CD4-positive, CD25-positive, alpha-beta regulatory T cell (primary cell): ENCODE data around the gene RNF149. TPM values are rescaled to one million over a fixed set of nuclear protein-coding genes. Genes with fewer than 3 reads are reported as not detected.

Source experiments
- ATAC-seq, 2 donors: fragments of 150-1000 bp; cut with Tn5 transposase; one replicate each; pipeline ENCODE4 v1.10.0; 2021; ENCODE audit warnings: low read depth in 2 of 2, moderate number of reproducible peaks in 2 of 2, moderate library complexity in 1 of 2
- DNase-seq, 3 donors: peaks; one replicate each; pipeline versions ENCODE4 v3.0.0 to v3.0.0-alpha.2; 2012 to 2022; ENCODE audit warnings: mixed read lengths in 1 of 3
- H3K27ac ChIP-seq: one replicate; pipeline ENCODE4 v1.7.0; 2013; ENCODE audit warnings: mild to moderate bottlenecking, low read length; ENCODE audit not compliant: insufficient read depth, poor library complexity, severe bottlenecking
- H3K27me3 ChIP-seq: one replicate; pipeline ENCODE4 v1.7.0; 2013; ENCODE audit warnings: low read length; ENCODE audit not compliant: control insufficient read depth, insufficient read depth
- H3K36me3 ChIP-seq: one replicate; pipeline ENCODE4 v1.7.0; 2013; ENCODE audit warnings: mild to moderate bottlenecking, low read length, moderate library complexity; ENCODE audit not compliant: control insufficient read depth, insufficient read depth
- H3K4me1 ChIP-seq: 2 replicates; pipeline ENCODE4 v1.7.0; 2013; ENCODE audit warnings: mild to moderate bottlenecking, low read length; ENCODE audit not compliant: insufficient read depth, control insufficient read depth, poor library complexity, severe bottlenecking
- H3K4me3 ChIP-seq: one replicate; pipeline ENCODE4 v1.7.0; 2013; ENCODE audit warnings: low read depth, mild to moderate bottlenecking, low read length, moderate library complexity
- H3K9me3 ChIP-seq, 2 experiments: 1 replicate in 1 of 2; 2 replicates in 1 of 2; pipeline ENCODE4 v1.7.0; 2013; ENCODE audit warnings: low read length in 2 of 2, mild to moderate bottlenecking in 1 of 2, moderate library complexity in 1 of 2; ENCODE audit not compliant: control insufficient read depth in 2 of 2
- H3K27ac Mint-ChIP-seq, 3 donors: one replicate each; pipeline ENCODE4 v1.8.0; 2020 to 2022; ENCODE audit warnings: mild to moderate bottlenecking in 3 of 3, mixed read lengths in 3 of 3, moderate library complexity in 2 of 3
- H3K27me3 Mint-ChIP-seq: one replicate; pipeline ENCODE4 v1.8.0; 2022; ENCODE audit warnings: mild to moderate bottlenecking, mixed read lengths
- H3K36me3 Mint-ChIP-seq: one replicate; pipeline ENCODE4 v1.8.0; 2020; ENCODE audit warnings: mixed read lengths
- H3K4me1 Mint-ChIP-seq, 4 donors: one replicate each; pipeline ENCODE4 v1.8.0; 2020 to 2022; ENCODE audit warnings: mixed read lengths in 4 of 4, mild to moderate bottlenecking in 1 of 4
- H3K4me3 Mint-ChIP-seq, 4 donors: one replicate each; pipeline ENCODE4 v1.8.0; 2020 to 2022; ENCODE audit warnings: mild to moderate bottlenecking in 4 of 4, mixed read lengths in 4 of 4, moderate library complexity in 3 of 4
- H3K9me3 Mint-ChIP-seq, 7 donors: one replicate each; pipeline ENCODE4 v1.8.0; 2020 to 2022; ENCODE audit warnings: mixed read lengths in 7 of 7, mild to moderate bottlenecking in 3 of 7, moderate library complexity in 2 of 7
- polyA plus RNA-seq, 4 donors: library from polyadenylated mRNA; unstranded; fragments of 300-500 nt; fragmentation: Illumina TruSeq; gene quantifications; one replicate each; pipeline ENCODE4 v1.2.3, GENCODE V29; 2021
- total RNA-seq: library from RNA; stranded (reverse); gene quantifications from one replicate; pipeline ENCODE4 v1.2.3, GENCODE V29; 2022

Gene RNF149
- total and polyA plus RNA-seq, 5 donors from 2014 or later = 84.4 to 221 (median 92.8) TPM

DNA sequence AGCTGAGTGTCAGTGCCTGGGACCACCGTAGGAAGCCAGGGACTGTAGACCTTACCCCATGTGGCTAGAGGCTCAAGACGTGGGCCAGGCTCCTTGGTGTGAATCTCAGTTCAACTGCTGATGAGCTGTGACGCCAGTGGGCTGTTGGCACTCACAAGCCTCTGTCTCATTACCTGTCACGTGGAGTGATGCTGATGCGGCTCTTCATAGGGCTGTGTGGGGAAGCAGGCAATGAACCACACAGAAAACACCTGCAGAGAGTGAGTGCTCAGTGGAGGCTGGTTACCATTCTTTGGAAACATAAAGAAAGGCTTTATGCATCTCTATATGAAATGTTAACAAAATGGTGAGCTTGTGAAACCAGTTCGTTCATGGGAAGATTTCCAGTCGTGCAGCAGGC lies 42.7 kb upstream of the RNF149 start:
- no peaks in the 10 kb centered on the region for H3K36me3 Mint-ChIP-seq
- Histone ChIP-seq H3K9me3 (no peaks in the 10 kb centered on the region), H3K4me3 (no peak overlapping the region), H3K27me3 (no peaks in the 10 kb centered on the region), H3K27ac (peak overlapping the region; percentile 42), H3K36me3 (no peaks in the 10 kb centered on the region), H3K4me1 (peaks cover 16% of the 10 kb centered on the region)
- no peaks in the 10 kb centered on the region for H3K9me3 Mint-ChIP-seq
- peaks cover 10 to 40% (median 20%) of the 10 kb centered on the region in 4 donors for H3K4me1 Mint-ChIP-seq
- ATAC-seq = peak; percentile 28 to 40
- H3K27me3 Mint-ChIP-seq = no peaks in the 10 kb centered on the region
- H3K4me3 Mint-ChIP-seq = no peak overlapping the region
- peak overlapping the region in 2 of 3 donors; percentile 4 to 56 for H3K27ac Mint-ChIP-seq
- DNase-seq = no peak

DNA sequence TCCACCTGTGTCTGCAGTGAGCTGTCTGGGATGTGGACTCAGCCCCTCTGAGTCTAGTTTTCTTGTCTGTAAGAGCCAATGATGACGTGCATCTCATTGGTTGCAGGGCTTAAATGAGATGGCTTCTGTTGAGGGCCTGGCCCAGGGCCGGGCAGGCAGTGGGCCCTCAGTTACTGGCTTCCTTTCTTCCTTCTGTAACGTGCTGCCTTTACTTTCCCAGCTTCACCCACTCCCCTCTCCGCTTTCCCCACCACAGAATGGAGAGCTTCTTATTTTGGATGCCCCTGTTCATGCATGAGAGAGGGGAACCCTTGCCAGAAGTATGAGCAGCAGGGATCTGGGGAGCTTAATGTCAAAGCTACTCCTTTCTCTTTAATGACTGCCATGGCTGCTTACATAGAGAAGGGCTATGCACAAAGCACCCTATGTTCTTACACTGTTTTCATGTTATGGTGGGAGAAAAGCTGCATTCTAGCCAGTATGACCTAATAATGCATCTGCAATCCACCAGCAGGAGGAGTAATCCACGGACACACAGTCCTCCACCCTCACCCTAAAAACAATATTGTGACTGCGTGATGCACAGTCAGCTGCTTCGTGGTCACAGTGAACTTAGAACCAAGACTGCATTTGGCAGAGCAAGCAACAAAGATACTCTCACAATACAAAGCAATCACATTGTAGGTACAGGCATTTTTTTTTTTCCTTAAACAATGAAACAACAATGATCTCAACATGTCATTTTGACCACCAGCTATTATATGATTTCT lies 41.6 kb upstream of the RNF149 start:
- ATAC-seq (peak; percentile 61 to 80), DNase-seq (peak in 2 of 3 donors; percentile 57 to 82)
- Histone ChIP-seq H3K4me3 (peak overlapping the region; percentile 24), H3K36me3 (no peaks in the 10 kb centered on the region), H3K9me3 (no peaks in the 10 kb centered on the region), H3K27me3 (no peaks in the 10 kb centered on the region), H3K4me1 (peaks cover 16% of the 10 kb centered on the region), H3K27ac (no peak overlapping the region)
- Mint-ChIP-seq H3K36me3 (no peaks in the 10 kb centered on the region), H3K4me1 (peaks cover 10 to 32% (median 17%) of the 10 kb centered on the region in 4 donors), H3K4me3 (peak overlapping the region in 2 of 4 donors; percentile 4 to 13), H3K27me3 (no peaks in the 10 kb centered on the region), H3K9me3 (no peaks in the 10 kb centered on the region), H3K27ac (peak overlapping the region; percentile 4 to 48 (median 23))

DNA sequence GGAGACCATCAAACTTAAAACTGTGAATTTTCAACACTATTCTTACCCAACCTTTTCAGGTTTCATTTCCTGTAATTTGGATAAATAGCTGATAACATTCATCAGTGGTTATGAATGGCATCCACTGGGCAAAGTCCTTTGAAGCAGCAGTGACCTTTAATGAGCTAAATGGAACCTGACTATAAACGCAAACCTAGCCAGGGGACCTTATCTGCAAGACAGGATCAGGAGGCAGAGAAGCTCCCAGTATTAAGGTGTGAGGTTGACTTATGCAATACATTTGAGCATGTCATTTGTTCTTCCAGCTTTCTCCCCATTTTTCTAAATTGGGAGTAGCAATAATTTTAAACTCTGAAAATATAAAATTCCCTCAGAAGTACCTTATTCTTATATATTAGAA lies 40.4 kb upstream of the RNF149 start:
- Mint-ChIP-seq H3K27me3 (no peaks in the 10 kb centered on the region), H3K36me3 (no peaks in the 10 kb centered on the region), H3K4me3 (no peak overlapping the region), H3K9me3 (no peaks in the 10 kb centered on the region), H3K4me1 (peaks cover 10 to 26% (median 16%) of the 10 kb centered on the region in 4 donors), H3K27ac (no peak overlapping the region)
- Histone ChIP-seq H3K36me3 (no peaks in the 10 kb centered on the region), H3K9me3 (no peaks in the 10 kb centered on the region), H3K4me1 (peaks cover 16% of the 10 kb centered on the region), H3K27ac (no peak overlapping the region), H3K27me3 (no peaks in the 10 kb centered on the region), H3K4me3 (no peak overlapping the region)
- ATAC-seq = no peak
- DNase-seq = no peak

GRCh38 chr2:101346909-101347308 lies 38.4 kb upstream of the RNF149 start:
- no peak for DNase-seq
- Mint-ChIP-seq H3K4me1 (peaks cover 12 to 38% (median 24%) of the 10 kb centered on the region in 4 donors), H3K27ac (no peak overlapping the region), H3K9me3 (no peaks in the 10 kb centered on the region), H3K4me3 (no peak overlapping the region), H3K27me3 (peaks cover 6% of the 10 kb centered on the region), H3K36me3 (no peaks in the 10 kb centered on the region)
- Histone ChIP-seq H3K4me3 (no peak overlapping the region), H3K27me3 (no peaks in the 10 kb centered on the region), H3K36me3 (no peaks in the 10 kb centered on the region), H3K27ac (no peak overlapping the region), H3K9me3 (no peaks in the 10 kb centered on the region), H3K4me1 (peaks cover 22% of the 10 kb centered on the region)
- ATAC-seq = no peak

DNA sequence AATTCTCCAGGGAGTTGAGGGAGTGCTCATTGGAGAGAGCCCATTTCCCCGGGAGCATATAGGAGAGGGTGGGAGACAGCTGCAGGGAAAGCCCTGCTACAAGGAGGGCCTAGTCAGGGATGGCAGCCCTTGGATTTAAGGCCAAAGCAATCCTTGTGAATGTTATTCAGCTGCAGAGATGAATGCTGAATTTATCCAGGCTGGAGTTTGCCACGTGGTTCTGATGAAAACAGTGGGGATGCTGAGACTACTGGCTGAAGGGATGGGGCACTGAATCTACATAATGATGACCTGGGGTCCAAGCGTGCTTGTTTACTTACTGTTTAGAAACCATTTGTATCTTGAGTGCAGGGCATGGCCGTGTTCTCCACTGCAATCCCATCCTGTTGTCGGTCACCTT lies 35.6 kb upstream of the RNF149 start:
- ATAC-seq (no peak), DNase-seq (no peak)
- H3K36me3 ChIP-seq = no peaks in the 10 kb centered on the region
- no peak overlapping the region for H3K4me3 ChIP-seq
- Mint-ChIP-seq H3K27me3 (peaks cover 10% of the 10 kb centered on the region), H3K36me3 (no peaks in the 10 kb centered on the region), H3K4me1 (peaks cover 16 to 34% (median 22%) of the 10 kb centered on the region in 4 donors), H3K4me3 (no peak overlapping the region), H3K27ac (peak overlapping the region in 1 of 3 donors; percentile 57), H3K9me3 (no peaks in the 10 kb centered on the region)
- peaks cover 13% of the 10 kb centered on the region for H3K4me1 ChIP-seq
- H3K27me3 ChIP-seq = no peaks in the 10 kb centered on the region
- H3K9me3 ChIP-seq = no peaks in the 10 kb centered on the region
- no peak overlapping the region for H3K27ac ChIP-seq

GRCh38 chr2:101342625-101343008 lies 34.1 kb upstream of the RNF149 start:
- Histone ChIP-seq H3K4me1 (peaks cover 13% of the 10 kb centered on the region), H3K4me3 (no peak overlapping the region), H3K36me3 (no peaks in the 10 kb centered on the region), H3K27me3 (no peaks in the 10 kb centered on the region), H3K9me3 (no peaks in the 10 kb centered on the region), H3K27ac (no peak overlapping the region)
- H3K4me1 Mint-ChIP-seq = peaks cover 15 to 27% (median 21%) of the 10 kb centered on the region in 4 donors
- DNase-seq (no peak), ATAC-seq (no peak)
- no peak overlapping the region for H3K4me3 Mint-ChIP-seq
- H3K27me3 Mint-ChIP-seq = peaks cover 10% of the 10 kb centered on the region
- H3K27ac Mint-ChIP-seq = peak overlapping the region in 1 of 3 donors; percentile 86
- H3K9me3 Mint-ChIP-seq = no peaks in the 10 kb centered on the region
- H3K36me3 Mint-ChIP-seq = no peaks in the 10 kb centered on the region

GRCh38 chr2:101341901-101342624 lies 33.6 kb upstream of the RNF149 start:
- Mint-ChIP-seq H3K36me3 (no peaks in the 10 kb centered on the region), H3K4me1 (peaks cover 15 to 27% (median 22%) of the 10 kb centered on the region in 4 donors), H3K27ac (peak overlapping the region; percentile 3 to 86 (median 45)), H3K9me3 (no peaks in the 10 kb centered on the region), H3K4me3 (peak overlapping the region in 2 of 4 donors; percentile 48 to 61), H3K27me3 (peaks cover 10% of the 10 kb centered on the region)
- Histone ChIP-seq H3K27ac (no peak overlapping the region), H3K36me3 (no peaks in the 10 kb centered on the region), H3K9me3 (no peaks in the 10 kb centered on the region), H3K27me3 (no peaks in the 10 kb centered on the region), H3K4me3 (no peak overlapping the region), H3K4me1 (peaks cover 13% of the 10 kb centered on the region)
- DNase-seq = peak; percentile 56 to 78 (median 65)
- ATAC-seq = peak in 1 of 2 donors; percentile 65
